ENCODE results near the gene GPR142. TPM values are rescaled to one million over a fixed set of nuclear protein-coding genes. Genes with fewer than 3 reads are reported as not detected.
A peak's percentile ranks its signal among the peaks of the same experiment; 100 is the strongest.

GPR142 gene
- total and polyA plus RNA-seq, 2 of the 13 experiments (the other 11 are each of a cell fraction or from before 2014, with no cell fraction given) = not detected

DNA sequence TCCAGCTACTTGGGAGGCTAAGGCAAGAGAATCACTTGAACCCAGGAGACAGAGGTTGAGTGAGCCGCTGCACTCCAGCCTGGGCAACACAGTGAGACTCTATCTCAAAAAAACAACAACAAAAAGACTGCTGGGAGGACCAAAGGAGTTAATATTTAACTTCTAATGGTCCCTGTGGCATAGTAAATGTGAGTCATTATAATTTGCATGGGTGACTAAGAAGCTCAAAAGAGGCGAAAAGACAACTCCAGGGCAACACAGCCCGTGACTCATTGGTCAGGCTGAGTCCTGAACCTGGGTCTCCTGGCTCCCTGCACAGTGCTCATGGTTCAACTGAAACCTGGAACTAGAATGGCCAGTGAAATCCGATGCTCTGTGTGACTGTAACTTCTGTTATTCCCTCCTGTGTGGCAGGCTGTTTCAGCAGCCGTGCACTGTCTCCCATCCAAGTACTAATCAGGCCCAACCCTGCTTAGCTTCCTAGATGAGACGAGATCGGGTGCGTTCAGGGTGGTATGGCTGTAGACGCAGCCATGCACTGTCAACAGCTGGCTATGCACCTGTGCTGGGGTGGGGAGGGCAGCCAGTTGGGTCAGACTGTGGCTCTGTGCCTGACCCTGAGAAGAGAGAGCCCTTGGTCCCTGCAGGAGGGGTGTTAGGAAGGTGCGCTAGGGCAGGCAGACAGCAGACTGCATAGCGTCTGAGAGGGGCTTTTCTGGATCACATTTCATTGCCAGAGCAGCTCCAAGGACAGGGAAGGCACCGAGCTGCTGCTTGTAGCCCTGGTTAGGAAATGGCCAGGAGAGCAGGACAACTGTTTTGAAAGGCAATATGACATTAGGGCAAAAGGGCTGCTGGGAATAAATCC lies 50.1 kb downstream of the GPR142 start (continued):
- TF ChIP-seq, protein P1, sequence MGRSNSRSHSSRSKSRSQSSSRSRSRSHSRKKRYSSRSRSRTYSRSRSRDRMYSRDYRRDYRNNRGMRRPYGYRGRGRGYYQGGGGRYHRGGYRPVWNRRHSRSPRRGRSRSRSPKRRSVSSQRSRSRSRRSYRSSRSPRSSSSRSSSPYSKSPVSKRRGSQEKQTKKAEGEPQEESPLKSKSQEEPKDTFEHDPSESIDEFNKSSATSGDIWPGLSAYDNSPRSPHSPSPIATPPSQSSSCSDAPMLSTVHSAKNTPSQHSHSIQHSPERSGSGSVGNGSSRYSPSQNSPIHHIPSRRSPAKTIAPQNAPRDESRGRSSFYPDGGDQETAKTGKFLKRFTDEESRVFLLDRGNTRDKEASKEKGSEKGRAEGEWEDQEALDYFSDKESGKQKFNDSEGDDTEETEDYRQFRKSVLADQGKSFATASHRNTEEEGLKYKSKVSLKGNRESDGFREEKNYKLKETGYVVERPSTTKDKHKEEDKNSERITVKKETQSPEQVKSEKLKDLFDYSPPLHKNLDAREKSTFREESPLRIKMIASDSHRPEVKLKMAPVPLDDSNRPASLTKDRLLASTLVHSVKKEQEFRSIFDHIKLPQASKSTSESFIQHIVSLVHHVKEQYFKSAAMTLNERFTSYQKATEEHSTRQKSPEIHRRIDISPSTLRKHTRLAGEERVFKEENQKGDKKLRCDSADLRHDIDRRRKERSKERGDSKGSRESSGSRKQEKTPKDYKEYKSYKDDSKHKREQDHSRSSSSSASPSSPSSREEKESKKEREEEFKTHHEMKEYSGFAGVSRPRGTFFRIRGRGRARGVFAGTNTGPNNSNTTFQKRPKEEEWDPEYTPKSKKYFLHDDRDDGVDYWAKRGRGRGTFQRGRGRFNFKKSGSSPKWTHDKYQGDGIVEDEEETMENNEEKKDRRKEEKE (IDR thresholded peaks at IDR 0.05) = no peak
- TF ChIP-seq, protein P2, sequence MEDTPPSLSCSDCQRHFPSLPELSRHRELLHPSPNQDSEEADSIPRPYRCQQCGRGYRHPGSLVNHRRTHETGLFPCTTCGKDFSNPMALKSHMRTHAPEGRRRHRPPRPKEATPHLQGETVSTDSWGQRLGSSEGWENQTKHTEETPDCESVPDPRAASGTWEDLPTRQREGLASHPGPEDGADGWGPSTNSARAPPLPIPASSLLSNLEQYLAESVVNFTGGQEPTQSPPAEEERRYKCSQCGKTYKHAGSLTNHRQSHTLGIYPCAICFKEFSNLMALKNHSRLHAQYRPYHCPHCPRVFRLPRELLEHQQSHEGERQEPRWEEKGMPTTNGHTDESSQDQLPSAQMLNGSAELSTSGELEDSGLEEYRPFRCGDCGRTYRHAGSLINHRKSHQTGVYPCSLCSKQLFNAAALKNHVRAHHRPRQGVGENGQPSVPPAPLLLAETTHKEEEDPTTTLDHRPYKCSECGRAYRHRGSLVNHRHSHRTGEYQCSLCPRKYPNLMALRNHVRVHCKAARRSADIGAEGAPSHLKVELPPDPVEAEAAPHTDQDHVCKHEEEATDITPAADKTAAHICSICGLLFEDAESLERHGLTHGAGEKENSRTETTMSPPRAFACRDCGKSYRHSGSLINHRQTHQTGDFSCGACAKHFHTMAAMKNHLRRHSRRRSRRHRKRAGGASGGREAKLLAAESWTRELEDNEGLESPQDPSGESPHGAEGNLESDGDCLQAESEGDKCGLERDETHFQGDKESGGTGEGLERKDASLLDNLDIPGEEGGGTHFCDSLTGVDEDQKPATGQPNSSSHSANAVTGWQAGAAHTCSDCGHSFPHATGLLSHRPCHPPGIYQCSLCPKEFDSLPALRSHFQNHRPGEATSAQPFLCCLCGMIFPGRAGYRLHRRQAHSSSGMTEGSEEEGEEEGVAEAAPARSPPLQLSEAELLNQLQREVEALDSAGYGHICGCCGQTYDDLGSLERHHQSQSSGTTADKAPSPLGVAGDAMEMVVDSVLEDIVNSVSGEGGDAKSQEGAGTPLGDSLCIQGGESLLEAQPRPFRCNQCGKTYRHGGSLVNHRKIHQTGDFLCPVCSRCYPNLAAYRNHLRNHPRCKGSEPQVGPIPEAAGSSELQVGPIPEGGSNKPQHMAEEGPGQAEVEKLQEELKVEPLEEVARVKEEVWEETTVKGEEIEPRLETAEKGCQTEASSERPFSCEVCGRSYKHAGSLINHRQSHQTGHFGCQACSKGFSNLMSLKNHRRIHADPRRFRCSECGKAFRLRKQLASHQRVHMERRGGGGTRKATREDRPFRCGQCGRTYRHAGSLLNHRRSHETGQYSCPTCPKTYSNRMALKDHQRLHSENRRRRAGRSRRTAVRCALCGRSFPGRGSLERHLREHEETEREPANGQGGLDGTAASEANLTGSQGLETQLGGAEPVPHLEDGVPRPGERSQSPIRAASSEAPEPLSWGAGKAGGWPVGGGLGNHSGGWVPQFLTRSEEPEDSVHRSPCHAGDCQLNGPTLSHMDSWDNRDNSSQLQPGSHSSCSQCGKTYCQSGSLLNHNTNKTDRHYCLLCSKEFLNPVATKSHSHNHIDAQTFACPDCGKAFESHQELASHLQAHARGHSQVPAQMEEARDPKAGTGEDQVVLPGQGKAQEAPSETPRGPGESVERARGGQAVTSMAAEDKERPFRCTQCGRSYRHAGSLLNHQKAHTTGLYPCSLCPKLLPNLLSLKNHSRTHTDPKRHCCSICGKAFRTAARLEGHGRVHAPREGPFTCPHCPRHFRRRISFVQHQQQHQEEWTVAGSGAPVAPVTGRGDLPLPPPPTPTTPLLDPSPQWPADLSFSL (CRISPR knock-in tag; IDR thresholded peaks at IDR 0.05) = no peak
- TF ChIP-seq ZNF713 (CRISPR knock-in tag; IDR thresholded peaks at IDR 0.05) (peak; percentile 64; the same call in 1 of the 2 replicates), MXD4 (CRISPR knock-in tag; IDR thresholded peaks at IDR 0.05) (peak; percentile 71; the same call in 1 of the 2 replicates), RORA (CRISPR knock-in tag; IDR thresholded peaks at IDR 0.05) (no peak), RFX5 (IDR thresholded peaks at IDR 0.05; ENCODE audit: low read depth, low read length) (no peak), ZNF383 (CRISPR knock-in tag; IDR thresholded peaks at IDR 0.05; ENCODE audit: borderline replicate concordance) (no peak), ZBTB7A (CRISPR knock-in tag; IDR thresholded peaks at IDR 0.05) (no peak), CEBPG (CRISPR knock-in tag; IDR thresholded peaks at IDR 0.05) (no peak), NFATC3 (CRISPR knock-in tag; IDR thresholded peaks at IDR 0.05) (no peak)
- TF ChIP-seq, protein P3, sequence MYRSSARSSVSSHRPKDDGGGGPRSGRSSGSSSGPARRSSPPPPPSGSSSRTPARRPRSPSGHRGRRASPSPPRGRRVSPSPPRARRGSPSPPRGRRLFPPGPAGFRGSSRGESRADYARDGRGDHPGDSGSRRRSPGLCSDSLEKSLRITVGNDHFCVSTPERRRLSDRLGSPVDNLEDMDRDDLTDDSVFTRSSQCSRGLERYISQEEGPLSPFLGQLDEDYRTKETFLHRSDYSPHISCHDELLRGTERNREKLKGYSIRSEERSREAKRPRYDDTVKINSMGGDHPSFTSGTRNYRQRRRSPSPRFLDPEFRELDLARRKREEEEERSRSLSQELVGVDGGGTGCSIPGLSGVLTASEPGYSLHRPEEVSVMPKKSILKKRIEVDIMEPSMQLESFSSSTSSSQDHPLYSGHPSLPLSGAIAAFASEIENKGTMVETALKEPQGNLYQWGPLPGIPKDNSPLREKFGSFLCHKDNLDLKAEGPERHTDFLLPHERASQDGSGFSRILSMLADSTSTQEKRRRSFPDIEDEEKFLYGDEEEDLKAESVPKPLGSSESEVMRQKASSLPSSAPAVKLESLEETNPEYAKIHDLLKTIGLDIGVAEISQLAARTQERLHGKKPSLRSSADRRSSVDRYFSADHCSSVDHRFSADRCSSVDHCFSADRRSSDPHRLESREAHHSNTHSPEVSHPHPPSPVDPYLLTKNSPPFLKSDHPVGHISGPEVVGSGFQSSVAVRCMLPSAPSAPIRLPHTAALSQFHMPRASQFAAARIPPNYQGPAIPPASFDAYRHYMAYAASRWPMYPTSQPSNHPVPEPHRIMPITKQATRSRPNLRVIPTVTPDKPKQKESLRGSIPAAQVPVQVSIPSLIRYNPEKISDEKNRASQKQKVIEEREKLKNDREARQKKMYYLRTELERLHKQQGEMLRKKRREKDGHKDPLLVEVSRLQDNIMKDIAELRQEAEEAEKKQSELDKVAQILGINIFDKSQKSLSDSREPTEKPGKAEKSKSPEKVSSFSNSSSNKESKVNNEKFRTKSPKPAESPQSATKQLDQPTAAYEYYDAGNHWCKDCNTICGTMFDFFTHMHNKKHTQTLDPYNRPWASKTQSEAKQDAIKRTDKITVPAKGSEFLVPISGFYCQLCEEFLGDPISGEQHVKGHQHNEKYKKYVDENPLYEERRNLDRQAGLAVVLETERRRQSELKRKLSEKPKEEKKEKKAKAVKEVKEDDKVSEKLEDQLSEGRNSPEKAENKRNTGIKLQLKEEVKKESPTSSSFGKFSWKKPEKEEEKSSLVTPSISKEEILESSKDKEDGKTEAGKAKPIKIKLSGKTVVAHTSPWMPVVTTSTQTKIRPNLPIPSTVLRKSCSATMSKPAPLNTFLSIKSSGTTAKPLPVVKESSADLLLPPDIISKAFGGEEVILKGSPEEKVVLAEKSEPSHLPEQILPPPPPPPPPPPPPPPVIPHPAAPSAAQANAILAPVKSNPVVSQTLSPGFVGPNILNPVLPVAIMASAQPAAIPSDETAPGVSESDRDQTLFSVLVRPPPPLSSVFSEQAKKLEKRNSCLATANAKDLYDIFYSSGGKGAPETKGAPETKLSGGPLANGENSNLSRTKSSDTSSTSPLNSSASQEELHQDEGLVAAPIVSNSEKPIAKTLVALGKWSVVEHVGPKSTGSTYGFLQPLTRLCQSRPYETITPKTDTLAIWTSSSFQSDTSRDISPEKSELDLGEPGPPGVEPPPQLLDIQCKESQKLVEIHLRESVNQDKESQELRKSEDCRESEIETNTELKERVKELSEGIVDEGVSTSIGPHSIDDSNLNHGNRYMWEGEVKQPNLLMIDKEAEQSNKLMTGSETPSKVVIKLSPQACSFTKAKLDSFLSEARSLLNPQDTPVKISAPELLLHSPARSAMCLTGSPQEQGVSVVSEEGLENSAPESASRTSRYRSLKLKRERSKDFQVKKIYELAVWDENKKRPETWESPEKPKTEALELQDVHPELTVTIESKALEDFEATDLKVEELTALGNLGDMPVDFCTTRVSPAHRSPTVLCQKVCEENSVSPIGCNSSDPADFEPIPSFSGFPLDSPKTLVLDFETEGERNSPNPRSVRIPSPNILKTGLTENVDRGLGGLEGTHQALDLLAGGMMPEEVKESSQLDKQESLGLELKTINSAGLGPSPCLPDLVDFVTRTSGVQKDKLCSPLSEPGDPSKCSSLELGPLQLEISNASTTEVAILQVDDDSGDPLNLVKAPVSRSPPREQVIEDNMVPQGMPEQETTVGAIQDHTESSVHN (CRISPR knock-in tag; IDR thresholded peaks at IDR 0.05) = no peak

Data from HepG2 (cell line).